AG08395 (cell line): ENCODE results near the gene KMO.
A peak's percentile ranks its signal among the peaks of the same experiment; 100 is the strongest.

Source experiments
- DNase-seq: peaks from one replicate; pipeline ENCODE4 v3.0.0; 2012; ENCODE audit warnings: mixed read lengths, low spot score

KMO gene

DNA sequence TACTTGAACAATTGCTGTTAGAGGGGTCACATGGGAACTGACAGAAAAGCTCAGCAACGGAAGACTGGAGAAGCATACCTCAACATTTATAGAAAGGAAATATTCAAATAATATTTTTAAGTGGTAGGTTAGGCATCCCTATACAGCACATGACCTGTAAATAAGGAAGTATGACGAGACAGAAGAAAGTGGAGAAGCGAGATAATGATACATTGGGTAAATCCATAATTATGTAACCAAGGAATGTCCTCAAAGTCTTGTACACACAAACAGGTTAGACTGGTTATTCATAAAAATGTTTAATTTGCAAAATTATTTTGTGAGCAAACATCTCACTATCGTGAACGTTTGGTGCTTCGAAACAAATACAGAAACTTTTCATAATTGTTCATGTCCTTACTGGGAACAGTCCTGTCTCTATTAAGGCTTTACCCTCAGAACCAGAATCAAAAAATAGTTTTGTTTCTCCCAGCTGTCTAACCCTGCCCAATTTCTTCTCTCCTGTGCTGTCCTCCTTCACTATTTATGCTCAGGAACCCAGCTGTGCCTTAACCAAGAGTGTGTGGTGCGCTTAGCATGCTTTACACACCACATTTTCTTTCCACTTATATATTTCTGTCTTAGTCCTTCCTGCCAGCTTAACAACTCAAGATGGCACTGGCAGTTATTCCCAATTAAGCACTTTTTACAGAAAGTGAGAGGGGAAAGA lies 10.2 kb downstream of the KMO start:
- no peak for DNase-seq

GRCh38 chr1:241548008-241548407 lies 15.8 kb downstream of the KMO start:
- DNase-seq = no peak

DNA sequence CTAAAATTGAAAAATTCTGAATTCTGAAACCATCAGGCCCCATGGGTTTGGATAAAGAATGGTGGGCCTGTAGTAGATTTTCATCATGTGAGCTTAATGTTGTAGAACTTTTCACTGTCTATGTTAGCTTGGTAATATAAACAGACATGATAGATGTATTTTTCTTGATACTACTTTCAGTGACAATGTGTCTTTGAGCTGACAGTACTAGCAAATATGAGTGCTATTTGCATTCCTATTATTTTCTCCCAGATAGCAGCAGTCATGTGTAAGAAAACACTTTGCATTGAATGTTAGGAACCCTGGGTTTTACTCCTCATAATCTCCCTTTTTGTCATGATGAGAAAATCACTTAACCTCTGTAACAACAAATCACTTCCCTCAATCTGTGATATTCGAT lies 18.1 kb downstream of the KMO start:
- DNase-seq = no peak

DNA sequence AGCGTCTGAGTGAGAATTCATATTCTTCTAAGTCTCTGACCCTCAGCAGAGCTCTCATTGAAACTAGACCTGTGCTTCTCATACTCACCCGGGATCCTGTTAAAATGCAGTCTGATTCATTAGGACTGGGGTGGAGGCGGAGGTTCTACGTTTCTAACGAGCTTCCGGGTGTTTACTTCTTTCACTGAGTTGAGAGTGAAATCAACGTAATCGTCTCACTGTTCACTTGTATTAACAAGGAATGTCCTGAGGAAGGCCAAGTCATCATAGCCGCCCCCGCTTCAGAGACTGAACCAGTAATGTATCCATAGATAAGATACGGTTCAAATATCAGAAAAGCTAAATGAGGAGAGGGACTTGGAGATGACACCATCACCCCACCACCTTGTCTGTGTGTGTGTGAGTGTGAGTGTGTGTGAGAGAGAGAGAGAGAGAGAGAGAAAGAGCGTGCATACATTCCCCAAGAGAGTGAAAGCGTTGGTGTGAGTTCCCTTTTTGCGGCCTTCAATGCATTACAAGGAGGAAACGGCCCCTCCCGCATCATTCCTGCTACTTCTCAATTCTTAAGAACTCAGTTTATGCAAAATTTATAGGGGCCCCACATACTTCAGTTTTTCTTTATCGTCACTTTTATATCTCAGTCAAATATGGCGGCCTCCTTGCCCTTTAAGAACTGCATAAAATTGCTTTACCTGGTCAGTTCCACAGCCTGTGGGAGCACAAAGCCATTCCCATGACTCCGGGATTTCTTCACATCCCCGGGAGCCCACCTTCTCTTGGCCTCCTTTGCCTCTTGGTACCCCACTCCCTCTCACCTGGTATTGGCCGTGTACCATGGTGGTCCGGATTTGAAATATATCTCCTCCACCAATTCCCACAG lies 19.8 kb downstream of the KMO start:
- DNase-seq = no peak

- DNase-seq = no peak
Observed at GRCh38 chr1:241553886-241554592, 21.9 kb downstream of the KMO start.

GRCh38 chr1:241555526-241555925 lies 23.3 kb downstream of the KMO start:
- no peak for DNase-seq

- no peak for DNase-seq
Observed at GRCh38 chr1:241557031-241557430, 24.9 kb downstream of the KMO start.

- DNase-seq = no peak
Observed at GRCh38 chr1:241557551-241558193, 25.5 kb downstream of the KMO start.

GRCh38 chr1:241560146-241560848 lies 28.1 kb downstream of the KMO start:
- no peak for DNase-seq

- DNase-seq = no peak
Observed at GRCh38 chr1:241560849-241561187, 28.6 kb downstream of the KMO start.

DNA sequence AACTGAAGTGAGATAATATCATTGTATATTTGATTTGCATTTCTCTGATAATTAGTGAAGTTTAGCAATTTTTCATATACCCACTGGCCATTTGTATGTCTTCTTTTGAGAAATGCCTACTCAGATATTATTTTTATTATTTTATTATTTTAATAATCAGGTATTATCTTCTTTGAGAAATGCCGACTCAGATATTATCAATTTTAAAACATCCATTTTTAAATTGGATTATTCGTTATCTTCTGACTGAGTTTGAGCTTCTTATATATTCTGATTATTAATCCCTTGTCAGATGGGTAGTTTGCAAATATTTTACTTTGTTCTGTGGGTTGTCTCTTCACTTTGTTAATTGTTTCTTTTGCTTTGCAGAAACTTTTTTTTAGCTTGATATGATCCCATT lies 37.7 kb downstream of the KMO start:
- DNase-seq = no peak

- DNase-seq = no peak
Observed at GRCh38 chr1:241574154-241574553, 42.0 kb downstream of the KMO start.

GRCh38 chr1:241579434-241579833 lies 47.3 kb downstream of the KMO start:
- no peak for DNase-seq

DNA sequence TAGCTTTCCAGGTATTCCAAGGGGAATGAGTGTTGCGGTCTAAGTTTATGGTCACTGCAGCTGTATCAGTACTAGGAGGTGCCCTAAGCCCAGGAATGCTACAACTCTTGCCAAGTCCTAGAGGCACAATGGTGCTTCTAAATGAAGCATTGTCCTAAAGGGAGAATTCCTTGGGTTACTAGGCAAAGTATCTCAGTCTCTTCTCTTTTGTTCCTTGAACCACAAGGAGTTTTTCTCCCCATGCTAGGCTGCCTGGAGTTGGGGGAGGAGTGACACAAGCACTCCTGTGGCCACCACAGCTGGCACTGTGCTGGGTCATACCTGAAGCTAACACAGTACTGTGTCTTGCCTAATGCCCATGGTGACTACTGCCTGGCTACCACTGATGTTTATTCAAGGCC lies 50.7 kb downstream of the KMO start:
- no peak for DNase-seq

- no peak for DNase-seq
Observed at GRCh38 chr1:241586905-241587512, 54.8 kb downstream of the KMO start.

GRCh38 chr1:241589521-241589920 lies 57.3 kb downstream of the KMO start:
- no peak for DNase-seq

GRCh38 chr1:241590719-241591118 lies 58.5 kb downstream of the KMO start:
- no peak for DNase-seq

GRCh38 chr1:241591317-241591716 lies 59.1 kb downstream of the KMO start:
- peak; percentile 40 for DNase-seq

GRCh38 chr1:241591736-241592135 lies 59.6 kb downstream of the KMO start:
- no peak for DNase-seq

DNA sequence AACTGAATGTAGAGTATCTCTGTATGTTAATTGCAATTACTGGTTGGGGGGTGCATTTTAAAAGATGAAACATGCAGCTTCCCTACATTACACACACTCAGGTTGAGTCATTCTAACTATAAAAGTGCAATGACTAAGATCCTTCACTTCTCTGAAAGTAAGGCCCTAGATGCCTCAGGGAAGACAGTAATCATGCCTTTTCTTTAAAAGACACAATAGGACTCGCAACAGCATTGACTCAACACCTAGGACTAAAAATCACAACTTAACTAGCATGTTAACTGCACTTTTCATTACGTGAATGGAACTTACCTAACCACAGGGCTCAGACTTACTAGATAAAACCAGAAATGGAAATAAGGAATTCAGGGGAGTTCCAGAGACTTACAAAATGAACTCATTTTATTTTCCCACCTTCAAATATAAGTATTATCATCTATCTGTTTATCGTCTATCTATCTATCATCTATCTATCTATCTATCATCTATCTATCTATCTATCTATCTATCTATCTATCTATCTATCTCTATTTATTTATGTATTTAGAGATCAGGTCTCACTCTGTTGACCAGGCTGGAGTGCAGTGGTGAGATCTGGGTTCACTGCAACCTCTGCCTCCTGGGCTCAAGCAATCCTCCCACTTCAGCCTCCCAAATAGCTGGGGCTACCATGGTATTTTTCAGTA lies 60.2 kb downstream of the KMO start:
- peak; percentile 48 for DNase-seq

- DNase-seq = no peak
Observed at GRCh38 chr1:241593186-241593585, 61.0 kb downstream of the KMO start.
